Measurements from ENCODE around the gene DNAAF5. TPM values are rescaled to one million over a fixed set of nuclear protein-coding genes. Genes with fewer than 3 reads are reported as not detected.
A peak's percentile ranks its signal among the peaks of the same experiment; 100 is the strongest.

DNAAF5 gene
- total RNA-seq, 1 donor from 2014 or later, result 30.7 TPM

DNA sequence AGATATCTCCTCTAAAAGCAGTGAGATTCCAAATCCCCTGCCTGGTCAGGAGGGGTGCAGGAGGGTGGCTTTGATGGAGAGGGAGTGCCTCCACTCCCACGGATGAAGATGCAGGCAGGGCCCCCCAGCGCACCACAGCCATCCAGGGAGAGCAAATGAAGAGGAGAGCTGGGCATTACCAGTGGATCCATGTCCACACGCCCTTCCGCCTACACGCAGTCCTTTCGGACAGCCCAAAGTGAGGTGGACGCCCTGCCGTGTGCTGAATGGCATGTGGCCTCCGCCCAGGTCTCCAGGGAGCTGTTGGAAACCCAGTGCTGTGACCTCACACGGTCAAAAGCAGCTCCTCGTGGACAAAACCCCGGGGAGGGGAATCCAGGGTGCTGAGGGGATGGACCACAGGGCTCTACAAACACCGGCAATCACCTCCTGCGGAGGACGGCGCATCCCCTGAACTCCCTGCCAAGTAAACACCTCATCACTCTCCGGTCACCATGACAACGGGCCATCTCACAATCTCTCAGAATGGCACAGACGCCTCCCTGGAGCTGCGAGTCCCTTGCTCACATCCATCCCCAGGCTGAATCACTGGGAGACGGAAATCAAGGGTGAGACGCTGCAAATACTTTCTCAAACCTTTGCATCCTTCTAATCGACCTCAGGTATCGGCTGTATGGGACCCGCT, 35.0 kb upstream of the DNAAF5 start:
- TF ChIP-seq, protein P1, sequence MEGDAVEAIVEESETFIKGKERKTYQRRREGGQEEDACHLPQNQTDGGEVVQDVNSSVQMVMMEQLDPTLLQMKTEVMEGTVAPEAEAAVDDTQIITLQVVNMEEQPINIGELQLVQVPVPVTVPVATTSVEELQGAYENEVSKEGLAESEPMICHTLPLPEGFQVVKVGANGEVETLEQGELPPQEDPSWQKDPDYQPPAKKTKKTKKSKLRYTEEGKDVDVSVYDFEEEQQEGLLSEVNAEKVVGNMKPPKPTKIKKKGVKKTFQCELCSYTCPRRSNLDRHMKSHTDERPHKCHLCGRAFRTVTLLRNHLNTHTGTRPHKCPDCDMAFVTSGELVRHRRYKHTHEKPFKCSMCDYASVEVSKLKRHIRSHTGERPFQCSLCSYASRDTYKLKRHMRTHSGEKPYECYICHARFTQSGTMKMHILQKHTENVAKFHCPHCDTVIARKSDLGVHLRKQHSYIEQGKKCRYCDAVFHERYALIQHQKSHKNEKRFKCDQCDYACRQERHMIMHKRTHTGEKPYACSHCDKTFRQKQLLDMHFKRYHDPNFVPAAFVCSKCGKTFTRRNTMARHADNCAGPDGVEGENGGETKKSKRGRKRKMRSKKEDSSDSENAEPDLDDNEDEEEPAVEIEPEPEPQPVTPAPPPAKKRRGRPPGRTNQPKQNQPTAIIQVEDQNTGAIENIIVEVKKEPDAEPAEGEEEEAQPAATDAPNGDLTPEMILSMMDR (IDR thresholded peaks at IDR 0.05; ENCODE audit: unreplicated experiment), result no peak
- Mint-ChIP-seq H3K36me3 (ENCODE audit: low read depth, unreplicated experiment) (peaks cover 27% of the 10 kb centered on the region), H3K27me3 (ENCODE audit: unreplicated experiment) (peaks cover 10% of the 10 kb centered on the region)

DNA sequence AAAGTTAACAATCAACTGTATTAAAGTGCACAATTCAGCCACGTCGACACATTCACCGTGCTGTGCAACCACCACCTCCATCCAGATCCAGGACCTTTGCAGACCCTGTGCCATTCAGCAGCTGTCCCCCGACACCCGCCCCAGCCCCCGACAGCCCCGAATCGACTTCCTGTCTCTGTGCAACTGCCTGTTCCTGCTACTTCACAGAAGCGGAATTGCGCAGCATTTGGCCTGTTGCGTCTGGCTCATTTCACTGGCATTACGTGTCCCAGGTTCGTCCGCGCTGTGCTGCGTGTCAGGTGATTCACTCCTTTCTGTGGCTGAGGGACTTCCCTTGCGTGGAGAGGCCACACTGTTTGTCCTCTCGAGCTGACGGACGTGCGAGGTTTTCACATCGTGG, 33.2 kb upstream of the DNAAF5 start:
- TF ChIP-seq, protein P1 (IDR thresholded peaks at IDR 0.05; ENCODE audit: unreplicated experiment), result no peak
- no peaks in the 10 kb centered on the region for H3K9me3 Mint-ChIP-seq (ENCODE audit: unreplicated experiment)
- peaks cover 20% of the 10 kb centered on the region for H3K36me3 Mint-ChIP-seq (ENCODE audit: low read depth, unreplicated experiment)
- DNase-seq (ENCODE audit: low spot score), result no peak
- H3K27ac Mint-ChIP-seq (ENCODE audit: unreplicated experiment), result no peak overlapping the region
- peaks cover 8% of the 10 kb centered on the region for H3K27me3 Mint-ChIP-seq (ENCODE audit: unreplicated experiment)
- H3K4me3 Mint-ChIP-seq (ENCODE audit: unreplicated experiment), result no peak overlapping the region
- peaks cover 10% of the 10 kb centered on the region for H3K4me1 Mint-ChIP-seq (ENCODE audit: unreplicated experiment)

More for the DNA sequence above, 35.0 kb upstream of the DNAAF5 start:
- H3K9me3 Mint-ChIP-seq (ENCODE audit: unreplicated experiment), result peaks cover 6% of the 10 kb centered on the region
- no peak for DNase-seq (ENCODE audit: low spot score)
- H3K4me1 Mint-ChIP-seq (ENCODE audit: unreplicated experiment), result no peaks in the 10 kb centered on the region
- H3K4me3 Mint-ChIP-seq (ENCODE audit: unreplicated experiment), result peak overlapping the region; percentile 57
- no peak overlapping the region for H3K27ac Mint-ChIP-seq (ENCODE audit: unreplicated experiment)

DNA sequence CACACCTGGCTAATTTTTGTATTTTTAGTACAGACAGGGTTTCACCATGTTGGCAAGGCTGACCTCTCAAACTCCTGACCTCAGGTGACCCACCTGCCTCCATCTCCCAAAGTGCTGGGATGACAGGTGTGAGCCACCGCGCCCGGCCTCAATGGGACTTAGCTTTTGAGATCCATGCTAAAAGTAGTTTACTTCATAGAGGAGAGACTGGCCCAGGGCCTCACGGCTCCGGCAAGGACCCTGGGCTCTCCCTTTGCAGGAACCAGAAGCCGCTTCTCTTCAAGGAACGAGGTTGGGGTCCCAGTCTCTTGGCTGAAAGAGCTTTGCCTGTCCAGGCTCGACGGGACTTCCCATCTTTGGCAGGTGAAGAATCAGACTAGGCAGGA, 30.1 kb upstream of the DNAAF5 start:
- H3K36me3 Mint-ChIP-seq (ENCODE audit: low read depth, unreplicated experiment), result peaks cover 11% of the 10 kb centered on the region
- TF ChIP-seq, protein P1 (IDR thresholded peaks at IDR 0.05; ENCODE audit: unreplicated experiment), result no peak
- DNase-seq (ENCODE audit: low spot score), result no peak
- H3K9me3 Mint-ChIP-seq (ENCODE audit: unreplicated experiment), result no peaks in the 10 kb centered on the region
- H3K27ac Mint-ChIP-seq (ENCODE audit: unreplicated experiment), result peak overlapping the region; percentile 70
- peaks cover 10% of the 10 kb centered on the region for H3K27me3 Mint-ChIP-seq (ENCODE audit: unreplicated experiment)
- H3K4me3 Mint-ChIP-seq (ENCODE audit: unreplicated experiment), result no peak overlapping the region
- H3K4me1 Mint-ChIP-seq (ENCODE audit: unreplicated experiment), result peaks cover 24% of the 10 kb centered on the region

DNA sequence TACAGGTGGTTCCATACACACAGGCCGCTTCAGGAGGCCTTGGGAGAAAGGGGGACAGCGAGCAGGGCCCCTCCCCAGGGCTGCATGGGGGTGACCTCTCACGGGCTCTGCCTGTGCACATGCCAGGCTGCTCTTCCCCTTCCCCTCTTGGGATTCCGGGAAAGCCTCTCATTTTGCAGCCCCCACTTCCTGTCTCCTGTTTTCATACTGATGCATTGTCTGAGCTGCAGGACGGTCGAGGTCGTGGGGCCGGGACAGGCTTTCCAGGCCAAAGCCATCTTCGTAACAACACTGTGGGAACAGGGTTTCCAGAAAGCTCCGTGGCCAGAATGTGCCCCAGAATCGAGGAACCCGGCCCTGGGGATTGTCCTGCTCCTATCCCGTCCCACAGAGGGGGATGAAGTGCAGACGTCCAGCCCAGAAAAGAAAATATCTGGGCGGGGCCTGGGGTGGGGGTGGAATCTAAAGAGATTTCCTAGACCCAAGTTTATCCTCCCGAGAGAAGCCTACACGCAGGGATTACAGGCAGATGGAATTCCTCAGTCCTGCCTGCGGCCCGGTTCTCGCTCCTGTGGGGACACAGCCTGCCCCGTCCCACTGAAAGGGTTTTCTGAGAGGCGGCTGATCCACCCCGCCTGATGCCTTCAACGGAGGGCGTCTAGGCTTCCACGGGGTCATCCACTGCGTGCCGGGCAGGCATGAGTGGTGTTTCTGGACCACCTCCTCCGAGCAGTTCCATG, 29.5 kb upstream of the DNAAF5 start:
- Mint-ChIP-seq H3K9me3 (ENCODE audit: unreplicated experiment) (no peaks in the 10 kb centered on the region), H3K27me3 (ENCODE audit: unreplicated experiment) (peaks cover 10% of the 10 kb centered on the region), H3K27ac (ENCODE audit: unreplicated experiment) (peak overlapping the region; percentile 70), H3K4me1 (ENCODE audit: unreplicated experiment) (peaks cover 28% of the 10 kb centered on the region), H3K4me3 (ENCODE audit: unreplicated experiment) (no peak overlapping the region), H3K36me3 (ENCODE audit: low read depth, unreplicated experiment) (peaks cover 7% of the 10 kb centered on the region)
- TF ChIP-seq, protein P1 (IDR thresholded peaks at IDR 0.05; ENCODE audit: unreplicated experiment), result no peak
- peak; percentile 34 for DNase-seq (ENCODE audit: low spot score)

Measured in endothelial cell (in vitro differentiated cells).